GM23248 (cell line): ENCODE measurements around the gene DPEP2NB. TPM values are rescaled to one million over a fixed set of nuclear protein-coding genes. Genes with fewer than 3 reads are reported as not detected.
"Not testable (repeated sequence)": the region's sequence is repeated elsewhere in the genome, so short reads cannot be mapped to it uniquely, and the experiment has no call there.

ENCODE experiments used
- DNase-seq: peaks from one replicate; pipeline ENCODE4 v3.0.0-alpha.2; 2015
- H2AFZ ChIP-seq: fragments of 200-600 bp; sonication (generic); 2 replicates; pipeline ENCODE4 v1.6.1; 2016; ENCODE audit warnings: antibody characterized with exemption
- H3F3A ChIP-seq: fragments of 200-600 bp; sonication (generic); 2 replicates; pipeline ENCODE4 v1.6.1; 2016; ENCODE audit warnings: mild to moderate bottlenecking, antibody characterized with exemption, mixed run types; ENCODE audit not compliant: insufficient read depth
- H3K27ac ChIP-seq: fragments of 200-600 bp; sonication (generic); 2 replicates; pipeline ENCODE4 v1.5.1; 2016; ENCODE audit warnings: mild to moderate bottlenecking
- H3K27me3 ChIP-seq: fragments of 200-600 bp; sonication (generic); replicated peaks from 2 replicates; pipeline ENCODE4 v1.6.1; 2016; ENCODE audit warnings: mild to moderate bottlenecking; ENCODE audit not compliant: insufficient read depth
- H3K36me3 ChIP-seq: fragments of 200-600 bp; sonication (generic); 2 replicates; pipeline ENCODE4 v1.6.1; 2016; ENCODE audit warnings: low read depth, mild to moderate bottlenecking
- H3K4me1 ChIP-seq: fragments of 200-600 bp; sonication (generic); 2 replicates; pipeline ENCODE4 v1.6.1; 2016; ENCODE audit warnings: mild to moderate bottlenecking; ENCODE audit not compliant: insufficient read depth
- H3K4me2 ChIP-seq: fragments of 200-600 bp; sonication (generic); one replicate; pipeline ENCODE4 v1.6.1; 2016; ENCODE audit warnings: mild to moderate bottlenecking; ENCODE audit not compliant: unreplicated experiment
- H3K4me3 ChIP-seq: fragments of 200-600 bp; sonication (generic); 2 replicates; pipeline ENCODE4 v1.5.1; 2016; ENCODE audit warnings: mild to moderate bottlenecking
- H3K79me2 ChIP-seq: fragments of 200-600 bp; sonication (generic); 2 replicates; pipeline ENCODE4 v1.6.1; 2016; ENCODE audit warnings: mild to moderate bottlenecking; ENCODE audit not compliant: insufficient read depth
- H3K9ac ChIP-seq: fragments of 200-600 bp; sonication (generic); 2 replicates; pipeline ENCODE4 v1.6.1; 2016; ENCODE audit warnings: mild to moderate bottlenecking
- H3K9me2 ChIP-seq: fragments of 200-600 bp; sonication (generic); 2 replicates; pipeline ENCODE4 v1.6.1; 2016; ENCODE audit warnings: mixed run types, mild to moderate bottlenecking, moderate library complexity; ENCODE audit not compliant: insufficient read depth
- H3K9me3 ChIP-seq: fragments of 200-600 bp; sonication (generic); one replicate; pipeline ENCODE4 v1.6.1; 2017; ENCODE audit warnings: low read depth
- H4K20me1 ChIP-seq: fragments of 200-600 bp; sonication (generic); 2 replicates; pipeline ENCODE4 v1.6.0; 2016; ENCODE audit not compliant: insufficient read depth
- EZH2 ChIP-seq: fragments of 200-600 bp; sonication (generic); IDR thresholded peaks from 2 replicates; pipeline ENCODE4 v1.6.1; 2018; ENCODE audit warnings: antibody characterized with exemption, mild to moderate bottlenecking; ENCODE audit not compliant: insufficient read depth, poor library complexity, severe bottlenecking
- EZH2phosphoT487 ChIP-seq: fragments of 200-600 bp; sonication (generic); IDR thresholded peaks from 2 replicates; pipeline ENCODE4 v1.6.1; 2018; ENCODE audit warnings: antibody characterized with exemption, moderate library complexity, mild to moderate bottlenecking, low read depth; ENCODE audit not compliant: insufficient read depth
- WGBS, 2 experiments: methylation state at CpG; one replicate each; pipeline ENCODE4 v1.1.6; 2015 to 2017; ENCODE audit warnings: low lambda C conversion rate in 2 of 2, low coverage in 1 of 2; ENCODE audit errors: missing lambda C conversion rate in 2 of 2; 5-methylcytosine and 5-hydroxymethylcytosine counted together
- in situ Hi-C: fragments of 300-500 bp; cut with MboI; formaldehyde crosslinking; loops from 2 replicates; pipeline ENCODE4 v1.15.0; 2020
- polyA plus RNA-seq: library from polyadenylated mRNA; unstranded; fragments of >200 nt; fragmentation: Nextera tagmentation; extraction: Ambion mirVana; gene quantifications from 2 replicates; pipeline ENCODE4 v1.2.1, GENCODE V29; 2016
- total RNA-seq: library from RNA; depleted of rRNA; stranded (reverse); fragments of >200 nt; shearing (Covaris generic); gene quantifications from 2 replicates; pipeline ENCODE4 v1.2.3, GENCODE V29; 2014

The DPEP2NB gene
- total and polyA plus RNA-seq, 2 experiments from 2014 or later: not detected

DNA sequence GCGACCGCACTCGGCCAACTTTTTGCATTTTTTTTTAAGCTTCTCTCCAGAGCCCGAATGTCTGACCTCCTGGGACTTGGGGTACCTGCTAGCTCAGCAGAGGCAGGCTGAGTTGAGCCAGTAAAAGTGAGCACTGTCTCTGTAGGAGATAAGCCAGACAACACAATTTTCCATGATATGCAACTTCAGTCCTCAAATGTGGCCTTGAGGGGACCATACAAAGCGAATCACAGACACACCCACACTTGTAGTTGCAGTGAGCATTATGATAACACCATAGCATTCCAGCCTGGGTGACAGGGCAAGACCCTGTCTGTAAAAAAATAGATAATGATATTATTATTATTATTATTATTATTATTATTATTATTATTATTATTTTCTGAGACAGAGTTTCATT, 19.0 kb downstream of the DPEP2NB start:
- WGBS, 2 experiments: 83 to 91% methylated on average over 5 of the region's 5 CpGs
- no peak for DNase-seq

DNA sequence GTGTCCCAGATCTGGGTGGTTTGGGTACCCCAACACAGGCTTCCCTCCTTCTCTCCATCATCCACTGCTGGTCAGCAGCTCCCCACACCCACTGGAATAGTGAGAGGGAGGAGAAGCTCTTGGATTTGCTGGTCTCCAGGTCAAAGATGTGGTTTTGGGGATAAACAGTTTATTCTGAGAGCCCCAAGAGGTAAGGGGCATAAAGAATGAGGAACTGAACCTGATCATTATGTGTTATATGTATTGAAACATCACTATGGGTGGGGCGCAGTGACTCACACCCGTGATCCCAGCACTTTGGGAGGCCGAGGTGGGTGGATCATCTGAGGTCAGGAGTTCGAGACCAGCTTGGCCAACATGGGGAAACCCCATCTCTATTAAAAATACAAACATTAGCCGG, 20.3 kb downstream of the DPEP2NB start:
- no peaks in the 10 kb centered on the region for H3K79me2 ChIP-seq
- H3K9ac ChIP-seq: no peak overlapping the region
- H3K36me3 ChIP-seq: no peaks in the 10 kb centered on the region
- H3F3A ChIP-seq: no peaks in the 10 kb centered on the region
- DNase-seq: no peak
- H3K4me3 ChIP-seq: no peak overlapping the region
- H3K4me2 ChIP-seq: no peak overlapping the region
- no peak overlapping the region for H2AFZ ChIP-seq
- no peaks in the 10 kb centered on the region for H3K9me2 ChIP-seq
- no peaks in the 10 kb centered on the region for H3K4me1 ChIP-seq
- in situ Hi-C loops: no loop called here
- TF ChIP-seq EZH2phosphoT487: no peak
- no peaks in the 10 kb centered on the region; the same call in 1 of the 2 replicates for H3K27me3 ChIP-seq
- no peaks in the 10 kb centered on the region for H3K9me3 ChIP-seq
- no peak overlapping the region for H3K27ac ChIP-seq
- WGBS, 2 experiments: 55 to 61% methylated on average over 5 of the region's 5 CpGs
- no peaks in the 10 kb centered on the region for H4K20me1 ChIP-seq

More for the DNA sequence above, 19.0 kb downstream of the DPEP2NB start:
- in situ Hi-C loops: no loop called here
- H4K20me1 ChIP-seq: no peaks in the 10 kb centered on the region
- H3K9me3 ChIP-seq: no peaks in the 10 kb centered on the region
- no peak overlapping the region for H3K4me2 ChIP-seq
- no peaks in the 10 kb centered on the region for H3K79me2 ChIP-seq
- no peaks in the 10 kb centered on the region; the same call in 1 of the 2 replicates for H3K27me3 ChIP-seq
- TF ChIP-seq EZH2: no peak
- no peak for TF ChIP-seq EZH2phosphoT487
- H3K4me1 ChIP-seq: no peaks in the 10 kb centered on the region
- no peak overlapping the region for H2AFZ ChIP-seq
- H3K9ac ChIP-seq: no peak overlapping the region
- no peaks in the 10 kb centered on the region for H3F3A ChIP-seq
- H3K27ac ChIP-seq: no peak overlapping the region
- no peaks in the 10 kb centered on the region for H3K9me2 ChIP-seq
- no peaks in the 10 kb centered on the region for H3K36me3 ChIP-seq
- H3K4me3 ChIP-seq: no peak overlapping the region

- in situ Hi-C loops, H3K36me3 ChIP-seq, DNase-seq, H3K9me3 ChIP-seq, H3K27ac ChIP-seq, H3K4me3 ChIP-seq, H3K4me1 ChIP-seq, H3K27me3 ChIP-seq, H3K9me2 ChIP-seq, H3F3A ChIP-seq, H3K79me2 ChIP-seq, H4K20me1 ChIP-seq, H3K4me2 ChIP-seq: not testable (repeated sequence)
- H2AFZ ChIP-seq: peak overlapping the region; percentile 96
- peak overlapping the region; percentile 79 for H3K9ac ChIP-seq
- WGBS, 2 experiments: 96 to 100% methylated on average over 5 to 6 of the region's 6 CpGs
These were observed 21.7 kb downstream of the DPEP2NB start for GRCh38 chr16:67994040-67994408.

GRCh38 chr16:67993207-67994039, 22.3 kb downstream of the DPEP2NB start:
- Histone ChIP-seq H4K20me1 (no peaks in the 10 kb centered on the region), H3K4me2 (peak overlapping the region; percentile 69), H3K79me2 (no peaks in the 10 kb centered on the region), H3F3A (no peaks in the 10 kb centered on the region), H3K4me1 (no peaks in the 10 kb centered on the region), H3K9me3 (no peaks in the 10 kb centered on the region), H3K27ac (no peak overlapping the region), H3K27me3 (no peaks in the 10 kb centered on the region), H2AFZ (peak overlapping the region; percentile 96), H3K36me3 (no peaks in the 10 kb centered on the region), H3K4me3 (peak overlapping the region; percentile 60), H3K9ac (peak overlapping the region; percentile 79), H3K9me2 (no peaks in the 10 kb centered on the region)
- DNase-seq: peak; percentile 86
- in situ Hi-C loops: no loop called here
- 24 to 25% methylated on average over 30 to 32 of the region's 39 CpGs for WGBS, 2 experiments
- no peak for TF ChIP-seq EZH2phosphoT487
- TF ChIP-seq EZH2: no peak
